GM21825 (cell line): ENCODE data around the gene PLCL2.
A peak's percentile ranks its signal among the peaks of the same experiment; 100 is the strongest.

Experiments
- ATAC-seq: cut with Tn5 transposase; IDR thresholded peaks from one replicate; pipeline ENCODE4 v1.9.1; 2021; ENCODE audit warnings: mild to moderate bottlenecking, moderate library complexity; ENCODE audit not compliant: unreplicated experiment

The PLCL2 gene

GRCh38 chr3:16888785-16889607 is 4.2 kb downstream of the PLCL2 start:
- peak; percentile 54 for ATAC-seq

- no peak for ATAC-seq
Observed at GRCh38 chr3:16890597-16891333, 6.0 kb downstream of the PLCL2 start.

- ATAC-seq, result no peak
Observed at GRCh38 chr3:16893618-16894200, 9.0 kb downstream of the PLCL2 start.

- ATAC-seq, result no peak
Observed at GRCh38 chr3:16896094-16896627, 11.4 kb downstream of the PLCL2 start.

GRCh38 chr3:16896820-16897219 is 12.1 kb downstream of the PLCL2 start:
- no peak for ATAC-seq

GRCh38 chr3:16897254-16897926 is 12.6 kb downstream of the PLCL2 start:
- peak; percentile 77 for ATAC-seq

DNA sequence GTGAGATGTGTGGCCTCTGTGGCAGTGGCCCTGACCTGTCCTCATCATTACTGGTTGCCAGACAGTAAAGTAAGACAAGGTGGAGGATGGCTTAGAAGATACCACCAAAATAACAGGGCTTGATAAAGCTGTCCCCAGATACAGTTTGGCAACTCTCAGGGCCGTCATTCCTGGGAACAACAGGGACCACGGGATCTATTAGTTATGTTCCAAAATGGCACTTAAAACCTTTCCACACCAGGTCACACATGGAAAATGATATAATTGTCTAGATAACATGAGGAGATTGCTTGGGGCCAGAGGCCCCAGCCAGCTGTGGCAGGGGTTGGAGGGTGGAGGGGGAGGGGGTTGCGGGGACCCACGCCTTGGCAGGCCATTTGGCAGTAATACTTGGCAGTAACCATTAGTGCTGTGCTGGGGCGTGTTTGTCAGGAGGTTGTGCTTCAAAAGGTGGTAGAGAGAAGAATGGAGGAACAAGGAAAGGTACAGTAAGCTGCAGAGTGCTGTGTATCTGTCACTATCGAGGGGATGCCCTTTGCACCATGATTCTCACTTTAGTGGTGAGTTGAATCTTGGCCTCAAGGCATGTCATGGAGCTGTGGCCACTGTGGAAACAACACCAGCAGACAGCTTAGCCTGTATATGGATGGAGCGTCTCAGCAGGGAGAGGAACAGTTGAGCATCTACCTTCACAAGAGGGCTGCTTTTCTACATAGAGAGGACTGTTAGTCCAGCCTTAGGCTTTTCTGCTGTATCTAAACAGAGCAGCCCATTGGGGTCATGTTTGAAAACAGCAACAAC is 14.0 kb downstream of the PLCL2 start:
- no peak for ATAC-seq

DNA sequence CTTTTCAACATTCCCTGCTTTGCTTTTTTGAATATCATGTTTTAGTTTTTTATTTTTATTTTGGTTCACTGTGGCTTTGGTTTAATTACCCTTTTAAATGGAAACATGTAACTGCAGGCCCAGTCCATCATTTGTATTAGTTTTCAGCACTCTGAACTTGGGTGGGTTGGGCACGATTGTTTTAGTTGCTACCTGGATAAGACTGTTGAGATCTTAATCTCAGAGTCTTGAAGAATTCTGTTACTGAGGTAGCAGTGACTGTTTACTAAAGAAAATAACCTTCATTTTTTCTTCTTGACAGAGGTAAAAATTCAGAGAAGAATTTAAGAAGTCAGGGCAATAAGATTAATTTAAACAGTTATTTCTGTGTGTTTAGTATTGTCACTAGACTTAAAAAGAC is 15.2 kb downstream of the PLCL2 start:
- no peak for ATAC-seq

- no peak for ATAC-seq
Observed at GRCh38 chr3:16900779-16901440, 16.2 kb downstream of the PLCL2 start.

GRCh38 chr3:16904423-16905417 is 20.0 kb downstream of the PLCL2 start:
- peak; percentile 41 for ATAC-seq

GRCh38 chr3:16905704-16906103 is 20.9 kb downstream of the PLCL2 start:
- ATAC-seq, result no peak

GRCh38 chr3:16906682-16907081 is 21.9 kb downstream of the PLCL2 start:
- ATAC-seq, result no peak

DNA sequence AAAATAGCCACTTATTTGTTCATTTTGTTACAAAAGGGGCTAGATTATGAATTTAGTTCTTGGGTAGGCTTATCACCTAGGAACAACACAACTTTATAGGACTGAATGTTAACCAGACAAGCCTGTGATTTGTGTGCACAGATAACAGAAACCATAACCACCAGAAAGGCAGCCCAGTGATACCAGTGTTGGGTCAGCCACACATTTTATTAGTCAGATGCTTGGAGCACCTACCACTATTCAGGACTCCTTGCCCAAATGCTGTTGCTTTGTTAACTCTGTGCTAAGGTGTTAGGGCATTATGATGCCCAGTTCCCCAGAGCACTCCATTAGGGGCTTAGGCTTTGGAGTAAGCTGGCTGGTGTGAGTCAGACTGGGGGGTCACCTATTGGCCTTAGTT is 22.5 kb downstream of the PLCL2 start:
- ATAC-seq, result peak; percentile 43

DNA sequence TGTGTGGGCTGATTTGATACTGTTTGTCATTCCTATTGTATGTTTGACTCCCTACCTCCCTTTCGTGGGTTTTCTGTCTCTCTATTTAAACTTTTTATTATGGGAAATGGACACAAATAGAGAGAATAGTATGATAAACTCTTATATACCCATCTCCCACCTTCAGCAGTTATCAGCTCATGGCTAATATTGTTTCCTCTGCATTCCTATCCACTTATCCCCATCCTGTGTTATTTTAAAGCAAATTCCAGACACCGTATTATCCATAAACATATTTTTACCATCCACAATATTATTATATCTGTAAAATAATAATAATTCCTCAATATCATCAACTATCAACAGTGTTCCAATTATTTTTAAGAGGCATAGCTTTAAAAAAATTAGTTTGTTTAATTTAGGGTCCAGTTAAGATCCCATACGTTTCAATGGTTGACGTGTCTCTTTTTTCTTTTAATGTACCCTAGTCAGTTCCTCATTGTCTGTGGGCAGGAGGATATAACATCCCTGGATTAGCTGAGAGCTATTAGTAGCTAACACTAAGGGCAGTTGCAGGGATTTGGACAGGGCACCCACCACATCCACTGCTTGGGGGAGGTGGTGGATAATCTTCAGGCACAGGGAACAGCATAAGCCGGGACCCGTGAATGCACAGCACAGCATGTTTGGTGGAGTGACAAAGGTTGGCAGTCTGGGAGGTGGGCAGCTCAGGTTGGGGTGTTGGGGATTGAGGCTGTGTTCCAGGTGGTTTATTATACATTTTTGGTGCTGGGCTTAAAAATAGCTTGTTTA is 23.5 kb downstream of the PLCL2 start:
- ATAC-seq, result no peak

DNA sequence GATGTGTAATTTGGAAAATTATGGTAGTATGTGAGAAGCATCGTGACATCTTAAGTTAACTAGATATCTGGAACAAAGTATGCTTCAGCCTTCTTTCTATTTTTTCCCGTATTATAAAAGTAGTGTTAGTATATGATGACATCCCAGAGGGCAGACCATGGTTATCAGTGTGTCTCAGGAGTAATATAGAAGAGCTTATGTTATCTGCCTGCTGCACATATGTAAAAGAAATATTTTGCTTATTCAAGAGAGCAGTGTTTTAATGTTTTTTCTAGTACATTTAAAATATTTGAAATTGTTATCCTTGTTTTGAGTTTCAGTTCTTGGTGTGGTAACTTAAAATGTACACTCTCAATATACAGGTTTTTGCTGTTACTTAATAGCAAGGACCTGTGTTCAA is 24.1 kb downstream of the PLCL2 start:
- no peak for ATAC-seq

DNA sequence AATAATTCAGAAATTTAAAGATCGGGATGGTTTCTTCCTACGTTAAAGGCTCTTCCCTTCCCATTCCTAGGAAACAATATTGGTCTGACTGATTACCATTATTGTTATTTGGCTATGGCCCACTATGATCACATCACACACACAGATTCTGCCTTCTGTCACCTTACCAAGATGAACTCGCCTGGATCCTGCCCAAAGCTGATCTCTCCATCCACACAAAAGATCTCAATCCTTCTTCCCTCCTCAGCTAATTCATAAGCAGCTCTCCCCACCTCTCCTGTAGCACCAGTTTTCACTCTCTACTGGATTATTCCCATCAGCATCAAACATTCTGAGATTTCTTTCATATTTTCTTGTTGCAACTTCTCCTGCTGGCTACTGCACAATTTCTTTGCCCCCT is 25.0 kb downstream of the PLCL2 start:
- ATAC-seq, result no peak

DNA sequence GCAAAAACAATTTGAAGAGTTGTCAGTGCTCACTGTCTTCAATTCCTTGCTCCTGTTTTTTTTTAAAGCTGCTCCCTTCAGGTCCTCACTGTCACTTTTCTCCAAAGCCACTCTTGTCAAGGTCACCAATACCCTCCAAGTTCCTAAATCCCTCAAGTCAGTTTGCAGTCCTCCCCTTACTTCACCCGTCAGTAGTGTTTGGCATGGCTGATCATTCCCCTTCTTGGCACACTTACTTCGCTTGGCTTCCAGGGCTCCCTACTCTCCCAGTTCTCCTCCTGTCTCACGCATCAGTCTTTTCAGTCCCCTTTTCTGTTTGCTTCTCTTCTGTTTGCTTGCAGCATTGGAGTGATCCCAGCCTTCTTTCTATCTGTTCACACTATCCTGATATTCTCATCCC is 25.5 kb downstream of the PLCL2 start:
- ATAC-seq, result no peak

DNA sequence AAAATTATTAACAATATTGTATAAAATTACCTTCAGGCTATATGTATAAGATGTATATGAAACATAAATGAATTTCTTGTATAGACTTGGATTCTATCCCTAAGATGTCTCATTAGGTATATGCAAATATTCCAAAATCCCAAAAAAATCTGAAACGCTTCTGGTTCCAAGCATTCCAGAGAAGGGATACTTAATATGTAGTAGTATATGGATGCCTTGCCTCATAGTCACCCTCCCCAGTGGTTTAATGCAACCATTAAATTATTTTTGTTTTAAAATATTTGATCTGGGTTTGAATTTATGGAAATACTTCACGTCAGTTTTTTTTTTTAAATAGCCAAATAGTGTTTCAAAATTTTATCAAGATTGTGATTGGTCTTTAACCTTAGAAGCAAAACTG is 27.2 kb downstream of the PLCL2 start:
- ATAC-seq, result no peak
